Activated CD4-positive, alpha-beta T cell treated with anti-CD3 and anti-CD28 coated beads, Interleukin-2, amount 50 U/mL, for 48 hours (primary cell): Measurements from ENCODE around the gene TBX6.

Experiments used
- DNase-seq, 2 experiments: peaks; one replicate each; pipeline ENCODE4 v3.0.0-alpha.2; 2020

TBX6 gene

GRCh38 chr16:30085820-30086219 is 5.9 kb downstream of the TBX6 start:
- no peak for DNase-seq

- DNase-seq, result no peak
Observed at GRCh38 chr16:30085247-30085646, 6.5 kb downstream of the TBX6 start.

GRCh38 chr16:30084816-30085159 is 6.9 kb downstream of the TBX6 start:
- DNase-seq, result no peak

- no peak for DNase-seq
Observed at GRCh38 chr16:30084096-30084815, 7.5 kb downstream of the TBX6 start.

- DNase-seq, result no peak
Observed at GRCh38 chr16:30083216-30084055, 8.3 kb downstream of the TBX6 start.

DNA sequence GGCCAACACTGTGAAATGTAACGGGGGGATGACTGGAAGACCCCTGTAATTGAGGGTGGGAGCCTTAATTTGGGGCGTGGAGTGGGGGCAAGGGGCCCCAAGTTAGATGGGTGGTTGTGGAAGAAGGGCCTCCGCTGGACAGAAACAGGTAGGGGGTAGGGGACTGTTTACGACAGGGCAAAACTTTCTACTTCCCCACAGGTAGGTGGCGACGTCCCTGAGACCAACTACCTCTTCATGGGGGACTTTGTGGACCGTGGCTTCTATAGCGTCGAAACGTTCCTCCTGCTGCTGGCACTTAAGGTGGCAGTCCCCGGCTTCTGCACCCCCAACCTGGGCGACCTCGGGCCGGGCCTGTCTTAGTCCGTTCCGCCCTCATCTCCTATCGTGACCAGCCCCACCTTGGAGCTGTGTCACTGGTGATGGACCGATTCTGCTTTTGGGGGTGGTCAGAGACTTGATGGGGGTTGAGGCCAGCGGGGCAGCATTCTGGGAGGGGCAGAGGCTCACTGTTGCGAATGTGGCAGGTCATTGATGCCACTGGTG is 9.1 kb downstream of the TBX6 start:
- no peak for DNase-seq

GRCh38 chr16:30079480-30079879 is 12.2 kb downstream of the TBX6 start:
- no peak for DNase-seq

- no peak for DNase-seq
Observed at GRCh38 chr16:30078744-30079143, 13.0 kb downstream of the TBX6 start.

- DNase-seq, result no peak
Observed at GRCh38 chr16:30077656-30078055, 14.1 kb downstream of the TBX6 start.

DNA sequence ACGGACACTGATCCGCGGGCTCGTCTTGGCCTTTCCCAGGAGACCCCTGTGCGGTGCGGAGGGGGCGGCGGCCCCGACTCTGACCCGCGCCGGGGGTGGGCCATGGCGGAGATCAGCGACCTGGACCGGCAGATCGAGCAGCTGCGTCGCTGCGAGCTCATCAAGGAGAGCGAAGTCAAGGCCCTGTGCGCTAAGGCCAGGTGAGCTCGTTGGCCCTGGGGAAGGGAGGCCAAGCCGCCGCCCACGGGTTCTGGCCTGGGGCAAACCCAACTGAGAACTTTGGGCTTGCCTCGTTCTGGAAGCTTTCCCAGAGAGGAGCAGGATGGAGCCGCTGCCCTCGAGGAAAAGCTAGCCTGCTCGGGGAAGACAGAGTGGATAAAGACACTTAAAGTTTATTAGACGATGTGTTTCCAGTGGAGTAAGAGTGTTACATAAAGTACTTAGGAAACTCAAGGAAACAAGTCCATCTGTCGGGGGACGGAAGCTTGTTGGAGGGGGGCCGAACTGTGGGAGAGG is 15.4 kb downstream of the TBX6 start:
- peak in 1 of 2 experiments; percentile 28 for DNase-seq

GRCh38 chr16:30075503-30076275 is 16.0 kb downstream of the TBX6 start, which contains the start of gene PPP4C:
Gene PPP4C, plus strand, starts transcription at chr16:30075994. Its CDS starts 384 bp downstream, at chr16:30076378.
- DNase-seq, result peak; percentile 91 to 92

GRCh38 chr16:30070490-30070889 is 21.2 kb downstream of the TBX6 start:
- no peak for DNase-seq

GRCh38 chr16:30069611-30070462 is 21.9 kb downstream of the TBX6 start:
- peak in 1 of 2 experiments; percentile 19 for DNase-seq

- peak; percentile 49 to 58 for DNase-seq
Observed at GRCh38 chr16:30068750-30069610, 22.7 kb downstream of the TBX6 start.

GRCh38 chr16:30068333-30068732 is 23.4 kb downstream of the TBX6 start:
- no peak for DNase-seq

- no peak for DNase-seq
Observed at GRCh38 chr16:30067584-30067916, 24.2 kb downstream of the TBX6 start.

DNA sequence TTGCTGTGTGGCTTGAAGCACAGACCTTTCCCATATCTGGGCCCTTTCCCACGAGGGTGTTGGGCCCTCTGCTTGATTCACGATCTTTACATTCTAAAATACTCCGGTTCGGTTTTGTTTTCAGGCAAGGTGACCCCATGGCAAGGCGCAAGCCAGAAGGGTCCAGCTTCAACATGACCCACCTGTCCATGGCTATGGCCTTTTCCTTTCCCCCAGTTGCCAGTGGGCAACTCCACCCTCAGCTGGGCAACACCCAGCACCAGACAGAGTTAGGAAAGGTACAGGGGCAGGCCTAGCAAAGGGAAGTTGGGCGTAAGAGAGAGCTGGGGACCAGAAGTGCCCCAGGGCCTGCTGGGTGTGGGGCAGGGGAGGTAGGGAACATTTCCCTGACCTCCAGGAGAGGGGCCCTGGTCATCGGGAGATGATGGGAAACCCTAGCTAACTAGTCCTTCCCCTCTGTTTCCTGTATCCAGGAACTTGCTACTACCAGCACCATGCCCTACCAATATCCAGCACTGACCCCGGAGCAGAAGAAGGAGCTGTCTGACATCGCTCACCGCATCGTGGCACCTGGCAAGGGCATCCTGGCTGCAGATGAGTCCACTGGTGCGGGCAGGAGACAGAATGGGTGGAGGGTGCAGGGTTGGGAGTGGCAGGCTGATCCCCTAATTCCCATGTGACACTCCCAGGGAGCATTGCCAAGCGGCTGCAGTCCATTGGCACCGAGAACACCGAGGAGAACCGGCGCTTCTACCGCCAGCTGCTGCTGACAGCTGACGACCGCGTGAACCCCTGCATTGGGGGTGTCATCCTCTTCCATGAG is 24.8 kb downstream of the TBX6 start:
- no peak for DNase-seq

DNA sequence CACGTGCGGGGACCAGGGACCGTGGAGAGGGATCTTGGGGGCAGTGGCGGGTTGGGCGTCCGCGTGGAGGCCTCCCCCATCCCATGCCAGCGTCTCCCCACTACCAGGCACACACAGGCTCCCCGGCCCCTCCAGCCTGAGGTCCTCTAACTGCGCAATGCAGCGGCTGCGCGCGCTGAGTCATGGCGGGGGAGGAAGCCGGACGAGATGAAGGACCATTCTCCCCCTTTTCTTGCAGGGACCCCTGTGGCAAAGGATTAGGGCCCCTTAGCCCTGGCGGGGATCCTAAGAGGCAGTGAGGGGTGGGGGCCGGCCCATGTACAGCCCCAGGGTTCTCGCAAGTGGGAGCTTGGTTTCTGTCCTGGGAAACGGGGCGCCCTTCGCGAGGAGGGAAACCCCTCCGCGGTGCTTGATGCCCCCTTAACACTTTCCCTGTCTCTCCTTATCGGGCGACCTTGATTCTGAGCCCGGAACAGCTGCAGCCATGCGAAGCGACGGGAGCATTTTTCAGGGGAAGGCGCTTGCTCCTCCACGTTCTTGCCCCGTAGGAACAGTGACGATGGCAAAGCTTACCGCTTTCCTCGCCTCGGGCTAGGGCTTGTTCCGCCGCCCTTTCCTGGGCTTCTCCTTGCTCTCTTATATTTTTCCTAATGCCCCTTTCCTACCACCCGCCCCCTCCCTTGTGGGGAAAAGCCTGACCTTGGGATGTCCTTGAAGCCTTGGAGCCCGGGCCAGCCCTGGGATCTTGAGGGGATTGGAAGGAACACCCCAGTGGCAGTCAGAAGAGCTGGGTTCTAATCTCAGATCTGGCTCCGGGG is 25.6 kb downstream of the TBX6 start:
- peak; percentile 45 to 54 for DNase-seq
